HCT116 (cell line): ENCODE measurements around the gene MDFIC. TPM values are rescaled to one million over a fixed set of nuclear protein-coding genes. Genes with fewer than 3 reads are reported as not detected.

Experiments
- ATAC-seq: fragments of 200-7000 bp; cut with Tn5 transposase; 2 replicates; pipeline ENCODE4 v1.9.1; 2020; ENCODE audit warnings: mild to moderate bottlenecking, moderate library complexity
- BruUV-seq: library from RNA; stranded (reverse); fragments of 400-500 nt; replicated peaks from 2 replicates; lab custom pipeline; 2021; lab: Mats Ljungman, UMichigan
- CTCF ChIA-PET: fragments of 300-600 bp; sonication (Branson Sonifier 250); formaldehyde crosslinking; loops from one replicate; lab custom pipeline; 2021; ENCODE audit warnings: antibody characterized with exemption; lab: Charles Lee
- POLR2A ChIA-PET: fragments of 300-600, 350-600 bp; sonication (Branson Sonifier 250); formaldehyde crosslinking; loops from one replicate; lab custom pipeline; 2021; ENCODE audit warnings: antibody characterized with exemption; lab: Charles Lee
- RAD21 ChIA-PET, 2 experiments: fragments of 300-600 bp; sonication (Branson Sonifier 250); formaldehyde crosslinking; loops; one replicate each; lab custom pipeline; 2023; ENCODE audit warnings: low total read pairs in 2 of 2; ENCODE audit not compliant: uncharacterized antibody in 2 of 2, unreplicated experiment in 2 of 2, low non-redundant PET in 1 of 2; lab: Charles Lee
- DNase-seq: peaks from one replicate; pipeline ENCODE4 v3.0.0-alpha.2; 2010; ENCODE audit warnings: low read depth, low spot score
- H2AFZ ChIP-seq: fragments of 200-600 bp; shearing (Covaris generic), sonication (generic); 2 replicates; pipeline ENCODE4 v1.6.1; 2017; ENCODE audit warnings: low read depth, mixed run types, mixed read lengths, antibody characterized with exemption, low read length; ENCODE audit not compliant: poor library complexity, severe bottlenecking
- H3K27ac ChIP-seq: 2 replicates; pipeline ENCODE4 v1.5.1; 2012; ENCODE audit warnings: low read depth, low read length
- H3K27me3 ChIP-seq: fragments of 200-600 bp; sonication (generic); 2 replicates; pipeline ENCODE4 v1.6.1; 2016; ENCODE audit warnings: mixed run types, low read length, mixed read lengths; ENCODE audit not compliant: insufficient read depth
- H3K36me3 ChIP-seq, 2 experiments: fragments of 200-500 bp in 1 of 2; fragments of 200-600 bp in 1 of 2; sonication (Bioruptor generic) in 1 of 2; sonication (generic) in 1 of 2; 2 replicates each; pipeline versions ENCODE4 v1.5.1 to v1.6.1; 2014 to 2016; ENCODE audit warnings: low read length in 2 of 2, inconsistent platforms in 1 of 2, mixed read lengths in 1 of 2, mixed run types in 1 of 2; ENCODE audit not compliant: insufficient read depth in 2 of 2, control insufficient read depth in 1 of 2
- H3K4me1 ChIP-seq, 2 experiments: fragments of 200-600 bp in 1 of 2; sonication (generic) in 1 of 2; 2 replicates each; pipeline versions ENCODE4 v1.5.1 to v1.6.1; 2012 to 2017; ENCODE audit warnings: low read length in 2 of 2, inconsistent platforms in 1 of 2, mild to moderate bottlenecking in 1 of 2, mixed read lengths in 1 of 2, mixed run types in 1 of 2, moderate library complexity in 1 of 2; ENCODE audit not compliant: insufficient read depth in 2 of 2, control insufficient read depth in 1 of 2
- H3K4me2 ChIP-seq: fragments of 200-600 bp; sonication (generic); 2 replicates; pipeline ENCODE4 v1.6.1; 2017; ENCODE audit warnings: mixed run types, low read length, mixed read lengths
- H3K4me3 ChIP-seq, 2 experiments: fragments of 200-600 bp in 1 of 2; sonication (generic) in 1 of 2; replicated peaks in 1 of 2; 2 replicates each; pipeline ENCODE4 v1.5.1; 2011 to 2016; ENCODE audit warnings: low read length in 2 of 2, control low read depth in 1 of 2, low read depth in 1 of 2, mild to moderate bottlenecking in 1 of 2, mixed read lengths in 1 of 2, mixed run types in 1 of 2
- H3K79me2 ChIP-seq: fragments of 200-600 bp; sonication (generic); 2 replicates; pipeline ENCODE4 v1.6.1; 2017; ENCODE audit warnings: mild to moderate bottlenecking, mixed run types, low read length, moderate library complexity, mixed read lengths; ENCODE audit not compliant: insufficient read depth
- H3K9ac ChIP-seq: fragments of 200-600 bp; sonication (generic); 2 replicates; pipeline ENCODE4 v1.6.1; 2016; ENCODE audit warnings: low read length, mixed read lengths
- H3K9me2 ChIP-seq: fragments of 200-600 bp; sonication (generic), shearing (Covaris generic); 2 replicates; pipeline ENCODE4 v1.6.1; 2017; ENCODE audit warnings: mixed run types, mild to moderate bottlenecking, moderate library complexity; ENCODE audit not compliant: insufficient read depth
- H3K9me3 ChIP-seq, 2 experiments: fragments of 200-500 bp in 1 of 2; fragments of 200-600 bp in 1 of 2; sonication (Bioruptor generic) in 1 of 2; sonication (generic) in 1 of 2; 2 replicates each; pipeline ENCODE4 v1.6.1; 2014 to 2017; ENCODE audit warnings: low read length in 2 of 2, mixed read lengths in 2 of 2, inconsistent platforms in 1 of 2, low read depth in 1 of 2, mild to moderate bottlenecking in 1 of 2, mixed run types in 1 of 2, moderate library complexity in 1 of 2; ENCODE audit not compliant: control insufficient read depth in 1 of 2, insufficient read depth in 1 of 2
- H4K20me1 ChIP-seq: fragments of 200-600 bp; sonication (generic), shearing (Covaris generic); 2 replicates; pipeline ENCODE4 v1.6.1; 2017; ENCODE audit warnings: mixed run types, mild to moderate bottlenecking, moderate library complexity; ENCODE audit not compliant: insufficient read depth
- CBX3 ChIP-seq: IDR thresholded peaks from 2 replicates; pipeline ENCODE4 v1.6.1; 2012; ENCODE audit warnings: low read depth
- CEBPB ChIP-seq: IDR thresholded peaks from 2 replicates; pipeline ENCODE4 v1.6.1; 2012; ENCODE audit warnings: low read depth
- EGR1 ChIP-seq: IDR thresholded peaks from 2 replicates; pipeline ENCODE4 v1.6.1; 2012; ENCODE audit warnings: low read depth
- ELF1 ChIP-seq: IDR thresholded peaks from 2 replicates; pipeline ENCODE4 v1.6.1; 2012; ENCODE audit warnings: low read depth, borderline replicate concordance
- EZH2 ChIP-seq: fragments of 200-600 bp; sonication (generic); IDR thresholded peaks from 2 replicates; pipeline ENCODE4 v1.6.1; 2017; ENCODE audit warnings: antibody characterized with exemption, mixed run types
- EZH2phosphoT487 ChIP-seq: fragments of 200-600 bp; IDR thresholded peaks from 2 replicates; pipeline ENCODE4 v1.6.1; 2018; ENCODE audit warnings: antibody characterized with exemption, borderline replicate concordance
- JUND ChIP-seq: IDR thresholded peaks from 2 replicates; pipeline ENCODE4 v1.6.1; 2012
- RAD21 ChIP-seq: IDR thresholded peaks from 2 replicates; pipeline ENCODE4 v1.6.1; 2012; ENCODE audit warnings: low read depth, mild to moderate bottlenecking
- SIN3A ChIP-seq: IDR thresholded peaks from 2 replicates; pipeline ENCODE4 v1.6.1; 2012; ENCODE audit warnings: low read depth
- TCF7L2 ChIP-seq: IDR thresholded peaks from 2 replicates; pipeline ENCODE4 v1.7.0; 2011; ENCODE audit warnings: borderline replicate concordance, inconsistent platforms; ENCODE audit not compliant: insufficient read depth, insufficient read length; ENCODE audit errors: extremely low read depth
- ZFX ChIP-seq: fragments of 450-650 bp; IDR thresholded peaks from 2 replicates; pipeline ENCODE4 v1.6.1; 2017
- ZNF274 ChIP-seq: fragments of 200-500 bp; sonication (Bioruptor generic); IDR thresholded peaks from 2 replicates; pipeline ENCODE4 v1.6.1; 2014; ENCODE audit warnings: mild to moderate bottlenecking, low read depth, low read length, inconsistent platforms
- intact Hi-C: fragments of 100-400 bp; cut with micrococcal nuclease; formaldehyde crosslinking; loops from 2 replicates; pipeline ENCODE4 v1.10.0; 2022
- total RNA-seq: library from RNA; stranded (reverse); gene quantifications from one replicate; pipeline ENCODE4 v1.2.1, GENCODE V29; 2021; ENCODE audit not compliant: unreplicated experiment
- TF ChIP-seq, protein P1 (sequence below): IDR thresholded peaks from 2 replicates; pipeline ENCODE4 v1.6.1; 2011; ENCODE audit warnings: mild to moderate bottlenecking, low read length, moderate library complexity; ENCODE audit not compliant: insufficient replicate concordance; ENCODE audit errors: extremely low read depth
- TF ChIP-seq, protein P2 (sequence below): IDR thresholded peaks from 2 replicates; pipeline ENCODE4 v1.6.1; 2012; ENCODE audit warnings: low read depth

The MDFIC gene
- total RNA-seq, 1 experiment from 2014 or later: 8.3 TPM

DNA sequence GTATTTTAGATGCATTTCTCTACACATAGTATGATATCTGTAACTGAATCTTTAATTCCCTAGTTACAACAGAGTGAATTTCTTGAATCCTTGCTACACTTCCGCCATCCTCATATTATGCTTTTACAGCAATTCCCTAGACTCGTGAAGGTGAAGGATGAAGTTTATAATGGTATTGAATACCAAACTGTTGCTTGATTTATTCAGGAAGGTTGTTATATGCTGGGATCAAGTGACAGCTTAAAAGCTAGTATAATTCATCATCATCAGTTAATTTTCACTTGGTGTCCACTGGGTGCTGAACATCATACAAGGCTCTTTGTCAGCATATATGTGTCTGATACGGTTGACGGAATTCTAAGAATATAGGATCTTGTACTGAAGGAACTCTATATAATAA, 47.2 kb downstream of the MDFIC start:
- H2AFZ ChIP-seq: no peak overlapping the region
- no peak overlapping the region for H3K4me3 ChIP-seq
- H3K79me2 ChIP-seq: no peaks in the 10 kb centered on the region
- no peaks in the 10 kb centered on the region for H3K9me2 ChIP-seq
- no peaks in the 10 kb centered on the region for H3K36me3 ChIP-seq
- BruUV-seq: no TSS peak
- ChIA-PET POLR2A (no interaction called here), RAD21 (no interaction called here), CTCF (no interaction called here)
- H3K27me3 ChIP-seq: no peaks in the 10 kb centered on the region
- no peak overlapping the region for H3K27ac ChIP-seq
- H3K9ac ChIP-seq: no peak overlapping the region
- TF ChIP-seq EZH2 (no peak), JUND (no peak), ZFX (no peak)
- TF ChIP-seq, protein P1, sequence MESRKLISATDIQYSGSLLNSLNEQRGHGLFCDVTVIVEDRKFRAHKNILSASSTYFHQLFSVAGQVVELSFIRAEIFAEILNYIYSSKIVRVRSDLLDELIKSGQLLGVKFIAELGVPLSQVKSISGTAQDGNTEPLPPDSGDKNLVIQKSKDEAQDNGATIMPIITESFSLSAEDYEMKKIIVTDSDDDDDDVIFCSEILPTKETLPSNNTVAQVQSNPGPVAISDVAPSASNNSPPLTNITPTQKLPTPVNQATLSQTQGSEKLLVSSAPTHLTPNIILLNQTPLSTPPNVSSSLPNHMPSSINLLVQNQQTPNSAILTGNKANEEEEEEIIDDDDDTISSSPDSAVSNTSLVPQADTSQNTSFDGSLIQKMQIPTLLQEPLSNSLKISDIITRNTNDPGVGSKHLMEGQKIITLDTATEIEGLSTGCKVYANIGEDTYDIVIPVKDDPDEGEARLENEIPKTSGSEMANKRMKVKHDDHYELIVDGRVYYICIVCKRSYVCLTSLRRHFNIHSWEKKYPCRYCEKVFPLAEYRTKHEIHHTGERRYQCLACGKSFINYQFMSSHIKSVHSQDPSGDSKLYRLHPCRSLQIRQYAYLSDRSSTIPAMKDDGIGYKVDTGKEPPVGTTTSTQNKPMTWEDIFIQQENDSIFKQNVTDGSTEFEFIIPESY: no peak
- TF ChIP-seq, all 23 proteins: peak for 0
- DNase-seq (no peak), ATAC-seq (no peak)
- Histone ChIP-seq H4K20me1 (no peaks in the 10 kb centered on the region), H3K9me3 (no peaks in the 10 kb centered on the region; a peak in 1 of 4 replicates), H3K4me2 (no peak overlapping the region), H3K4me1 (no peaks in the 10 kb centered on the region)
- intact Hi-C loops: no loop called here

DNA sequence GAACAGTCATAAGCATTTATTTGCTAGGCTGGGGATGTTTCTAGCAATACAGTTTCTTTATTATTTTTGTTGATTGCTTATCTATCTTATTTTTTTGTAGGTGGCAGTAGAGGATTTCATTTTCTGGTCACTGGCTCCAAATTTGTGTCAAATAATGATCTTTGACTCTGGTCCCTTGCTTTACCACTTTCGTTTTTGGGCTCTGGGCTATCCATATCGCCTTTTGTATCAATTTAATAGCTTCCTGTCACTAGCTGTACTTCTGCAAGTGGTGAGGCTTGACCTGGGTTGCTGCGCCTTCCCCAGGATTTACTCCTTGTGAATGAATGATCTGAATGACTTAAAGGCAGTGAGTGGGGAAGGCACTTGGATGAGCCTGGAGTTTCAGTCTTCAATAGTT, 48.4 kb downstream of the MDFIC start:
- Histone ChIP-seq H3K9me3 (no peaks in the 10 kb centered on the region; a peak in 1 of 4 replicates), H3K4me1 (no peaks in the 10 kb centered on the region), H3K27me3 (no peaks in the 10 kb centered on the region), H3K27ac (no peak overlapping the region), H2AFZ (no peak overlapping the region), H3K4me3 (no peak overlapping the region), H3K9ac (no peak overlapping the region), H3K36me3 (no peaks in the 10 kb centered on the region), H4K20me1 (no peaks in the 10 kb centered on the region), H3K79me2 (no peaks in the 10 kb centered on the region), H3K4me2 (no peak overlapping the region), H3K9me2 (no peaks in the 10 kb centered on the region)
- no peak for DNase-seq
- no TSS peak for BruUV-seq
- ChIA-PET CTCF (no interaction called here), POLR2A (no interaction called here), RAD21 (no interaction called here)
- ATAC-seq: no peak
- intact Hi-C loops: no loop called here
- TF ChIP-seq ZNF274 (no peak), RAD21 (no peak), CEBPB (no peak), SIN3A (no peak), JUND (no peak), EGR1 (no peak), EZH2phosphoT487 (no peak), ELF1 (no peak), TCF7L2 (no peak), CBX3 (no peak)
- TF ChIP-seq, protein P1: no peak
- TF ChIP-seq, protein P2, sequence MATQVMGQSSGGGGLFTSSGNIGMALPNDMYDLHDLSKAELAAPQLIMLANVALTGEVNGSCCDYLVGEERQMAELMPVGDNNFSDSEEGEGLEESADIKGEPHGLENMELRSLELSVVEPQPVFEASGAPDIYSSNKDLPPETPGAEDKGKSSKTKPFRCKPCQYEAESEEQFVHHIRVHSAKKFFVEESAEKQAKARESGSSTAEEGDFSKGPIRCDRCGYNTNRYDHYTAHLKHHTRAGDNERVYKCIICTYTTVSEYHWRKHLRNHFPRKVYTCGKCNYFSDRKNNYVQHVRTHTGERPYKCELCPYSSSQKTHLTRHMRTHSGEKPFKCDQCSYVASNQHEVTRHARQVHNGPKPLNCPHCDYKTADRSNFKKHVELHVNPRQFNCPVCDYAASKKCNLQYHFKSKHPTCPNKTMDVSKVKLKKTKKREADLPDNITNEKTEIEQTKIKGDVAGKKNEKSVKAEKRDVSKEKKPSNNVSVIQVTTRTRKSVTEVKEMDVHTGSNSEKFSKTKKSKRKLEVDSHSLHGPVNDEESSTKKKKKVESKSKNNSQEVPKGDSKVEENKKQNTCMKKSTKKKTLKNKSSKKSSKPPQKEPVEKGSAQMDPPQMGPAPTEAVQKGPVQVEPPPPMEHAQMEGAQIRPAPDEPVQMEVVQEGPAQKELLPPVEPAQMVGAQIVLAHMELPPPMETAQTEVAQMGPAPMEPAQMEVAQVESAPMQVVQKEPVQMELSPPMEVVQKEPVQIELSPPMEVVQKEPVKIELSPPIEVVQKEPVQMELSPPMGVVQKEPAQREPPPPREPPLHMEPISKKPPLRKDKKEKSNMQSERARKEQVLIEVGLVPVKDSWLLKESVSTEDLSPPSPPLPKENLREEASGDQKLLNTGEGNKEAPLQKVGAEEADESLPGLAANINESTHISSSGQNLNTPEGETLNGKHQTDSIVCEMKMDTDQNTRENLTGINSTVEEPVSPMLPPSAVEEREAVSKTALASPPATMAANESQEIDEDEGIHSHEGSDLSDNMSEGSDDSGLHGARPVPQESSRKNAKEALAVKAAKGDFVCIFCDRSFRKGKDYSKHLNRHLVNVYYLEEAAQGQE: no peak
